Endodermal cell (in vitro differentiated cells): ENCODE measurements around the gene TARM1. TPM values are rescaled to one million over a fixed set of nuclear protein-coding genes. Genes with fewer than 3 reads are reported as not detected.

Source experiments
- DNase-seq: peaks from one replicate; pipeline ENCODE4 v3.0.0-alpha.2; 2017
- H3K27ac ChIP-seq: 2 replicates; pipeline ENCODE4 v1.5.1; 2013; ENCODE audit warnings: mild to moderate bottlenecking, low read depth, low read length, moderate library complexity
- H3K27me3 ChIP-seq: 2 replicates; pipeline ENCODE4 v1.6.1; 2013; ENCODE audit warnings: mild to moderate bottlenecking, low read length, moderate library complexity; ENCODE audit not compliant: insufficient read depth, control insufficient read depth, poor library complexity, severe bottlenecking
- H3K36me3 ChIP-seq: 2 replicates; pipeline ENCODE4 v1.7.0; 2013; ENCODE audit warnings: mild to moderate bottlenecking, low read length, moderate library complexity; ENCODE audit not compliant: control insufficient read depth, insufficient read depth
- H3K4me1 ChIP-seq: one replicate; pipeline ENCODE4 v1.7.0; 2013; ENCODE audit warnings: low read length; ENCODE audit not compliant: control insufficient read depth, insufficient read depth
- H3K4me3 ChIP-seq: 2 replicates; pipeline ENCODE4 v1.5.1; 2013; ENCODE audit warnings: mild to moderate bottlenecking, low read length, moderate library complexity
- H3K9ac ChIP-seq: 2 replicates; pipeline ENCODE4 v1.6.1; 2013; ENCODE audit warnings: mild to moderate bottlenecking, low read length, moderate library complexity; ENCODE audit not compliant: poor library complexity, severe bottlenecking; ENCODE audit errors: extremely low read depth
- H3K9me3 ChIP-seq: 2 replicates; pipeline ENCODE4 v1.6.1; 2013; ENCODE audit warnings: mild to moderate bottlenecking, low read length, moderate library complexity; ENCODE audit not compliant: control insufficient read depth
- H3K27ac Mint-ChIP-seq: 2 replicates; pipeline ENCODE4 v1.8.0; 2020; ENCODE audit warnings: mixed read lengths
- H3K27me3 Mint-ChIP-seq: 2 replicates; pipeline ENCODE4 v1.8.0; 2021; ENCODE audit warnings: mild to moderate bottlenecking, mixed read lengths; ENCODE audit not compliant: insufficient read depth
- H3K36me3 Mint-ChIP-seq: 2 replicates; pipeline ENCODE4 v1.8.0; 2020; ENCODE audit warnings: low read depth, mixed read lengths
- H3K4me1 Mint-ChIP-seq: 2 replicates; pipeline ENCODE4 v1.8.0; 2020; ENCODE audit warnings: mixed read lengths
- H3K4me3 Mint-ChIP-seq: 2 replicates; pipeline ENCODE4 v1.8.0; 2020; ENCODE audit warnings: mild to moderate bottlenecking, moderate library complexity, mixed read lengths
- H3K9me3 Mint-ChIP-seq: 2 replicates; pipeline ENCODE4 v1.8.0; 2020; ENCODE audit warnings: mild to moderate bottlenecking, mixed read lengths
- CTCF ChIP-seq: fragments of 200-600 bp; sonication (generic); conservative IDR thresholded peaks from 2 replicates; pipeline ENCODE4 v1.5.0; 2021; ENCODE audit warnings: antibody characterized with exemption, mild to moderate bottlenecking
- WGBS, 2 experiments: methylation state at CpG; one replicate each; pipeline versions ENCODE4 v1.1.5 to v1.1.7; 2013; ENCODE audit warnings: missing lambda C conversion rate in 2 of 2, mixed read lengths in 1 of 2; ENCODE audit not compliant: insufficient coverage in 1 of 2, insufficient read length in 1 of 2; 5-methylcytosine and 5-hydroxymethylcytosine counted together
- total RNA-seq, 2 donors: library from RNA; stranded (reverse); fragmentation: NEBNext Ultra II Directional in 1 of 2; extraction: Animal tissue kit (Norgen Biotek cat#: 25700) in 1 of 2; gene quantifications; 2 replicates in 1 of 2; 3 replicates in 1 of 2; pipeline ENCODE4 v1.2.1, GENCODE V29; 2021

TARM1 gene
- total RNA-seq, 2 donors from 2014 or later = not detected

- Mint-ChIP-seq H3K36me3 (no peaks in the 10 kb centered on the region), H3K27me3 (peaks cover 47% of the 10 kb centered on the region), H3K27ac (no peak overlapping the region), H3K4me1 (no peaks in the 10 kb centered on the region), H3K4me3 (no peak overlapping the region), H3K9me3 (peaks cover 17% of the 10 kb centered on the region)
- TF ChIP-seq CTCF = no peak
- peaks cover 31% of the 10 kb centered on the region for H3K27me3 ChIP-seq
- no peak overlapping the region for H3K9ac ChIP-seq
- H3K36me3 ChIP-seq = no peaks in the 10 kb centered on the region
- no peaks in the 10 kb centered on the region for H3K4me1 ChIP-seq
- H3K9me3 ChIP-seq = no peaks in the 10 kb centered on the region
- no peak overlapping the region for H3K27ac ChIP-seq
- 90 to 93% methylated on average over 16 to 17 of the region's 17 CpGs for WGBS, 2 experiments
- DNase-seq = no peak
- no peak overlapping the region for H3K4me3 ChIP-seq
Observed at GRCh38 chr19:54094426-54095000, 13.3 kb upstream of the TARM1 start.

GRCh38 chr19:54084410-54084809, 3.2 kb upstream of the TARM1 start:
- Histone ChIP-seq H3K36me3 (no peaks in the 10 kb centered on the region), H3K27me3 (no peaks in the 10 kb centered on the region), H3K9me3 (peaks cover 15% of the 10 kb centered on the region), H3K4me3 (no peak overlapping the region), H3K27ac (no peak overlapping the region), H3K9ac (no peak overlapping the region), H3K4me1 (no peaks in the 10 kb centered on the region)
- H3K27me3 Mint-ChIP-seq = peaks cover 27% of the 10 kb centered on the region
- peaks cover 27% of the 10 kb centered on the region for H3K9me3 Mint-ChIP-seq
- no peak overlapping the region for H3K4me3 Mint-ChIP-seq
- no peak for DNase-seq
- H3K36me3 Mint-ChIP-seq = no peaks in the 10 kb centered on the region
- TF ChIP-seq CTCF = no peak
- no peaks in the 10 kb centered on the region for H3K4me1 Mint-ChIP-seq
- 92 to 100% methylated on average over 1 to 3 of the region's 3 CpGs for WGBS, 2 experiments
- no peak overlapping the region for H3K27ac Mint-ChIP-seq

GRCh38 chr19:54077334-54077733, 3.8 kb downstream of the TARM1 start:
- no peak overlapping the region for H3K4me3 Mint-ChIP-seq
- 86 to 94% methylated on average over 1 to 3 of the region's 5 CpGs for WGBS, 2 experiments

More at GRCh38 chr19:54077334-54077733, 3.8 kb downstream of the TARM1 start:
- H3K4me1 Mint-ChIP-seq = no peaks in the 10 kb centered on the region
- TF ChIP-seq CTCF = no peak
- no peak overlapping the region for H3K9ac ChIP-seq
- no peaks in the 10 kb centered on the region for H3K27me3 ChIP-seq
- H3K9me3 ChIP-seq = peaks cover 6% of the 10 kb centered on the region
- H3K4me1 ChIP-seq = no peaks in the 10 kb centered on the region
- peaks cover 10% of the 10 kb centered on the region for H3K27me3 Mint-ChIP-seq
- no peak overlapping the region for H3K27ac ChIP-seq
- no peaks in the 10 kb centered on the region for H3K36me3 Mint-ChIP-seq
- H3K27ac Mint-ChIP-seq = no peak overlapping the region
- DNase-seq = no peak
- no peaks in the 10 kb centered on the region for H3K36me3 ChIP-seq
- no peak overlapping the region for H3K4me3 ChIP-seq
- H3K9me3 Mint-ChIP-seq = peaks cover 22% of the 10 kb centered on the region
